DND-41 (cell line): ENCODE measurements around the gene TYR.
"Not testable (repeated sequence)": the region's sequence is repeated elsewhere in the genome, so short reads cannot be mapped to it uniquely, and the experiment has no call there.

ENCODE experiments used
- CTCF ChIP-seq: IDR thresholded peaks from 2 replicates; pipeline ENCODE4 v1.5.1; 2012; ENCODE audit warnings: borderline replicate concordance, low read length, moderate library complexity, mild to moderate bottlenecking; ENCODE audit not compliant: poor library complexity, severe bottlenecking; ENCODE audit errors: extremely low read depth
- EZH2 ChIP-seq: IDR thresholded peaks from 3 replicates; pipeline ENCODE4 v1.6.1; 2012; ENCODE audit warnings: borderline replicate concordance, low read depth, mild to moderate bottlenecking, moderate library complexity, low read length, inconsistent platforms; ENCODE audit not compliant: severe bottlenecking

GRCh38 chr11:89308272-89308671 lies 130.6 kb downstream of the TYR start:
- not testable (repeated sequence) for TF ChIP-seq CTCF, EZH2
